GM12891 (cell line): Measurements from ENCODE around the gene FBLN2.

Source experiments
- PAX5 ChIP-seq: IDR thresholded peaks from 2 replicates; pipeline ENCODE4 v1.6.1; 2011; ENCODE audit warnings: low read length, moderate library complexity, mild to moderate bottlenecking; ENCODE audit not compliant: insufficient read depth, severe bottlenecking
- POLR2A ChIP-seq: IDR thresholded peaks from 2 replicates; pipeline ENCODE4 v1.6.1; 2011; ENCODE audit warnings: low read depth, low read length, control low read depth
- POLR2AphosphoS5 ChIP-seq: IDR thresholded peaks from 2 replicates; pipeline ENCODE4 v1.6.1; 2011; ENCODE audit warnings: low read depth, low read length, control low read depth
- POU2F2 ChIP-seq: IDR thresholded peaks from 2 replicates; pipeline ENCODE4 v1.6.1; 2011; ENCODE audit warnings: low read depth, mild to moderate bottlenecking, control low read depth, low read length, moderate library complexity
- SPI1 ChIP-seq: IDR thresholded peaks from 2 replicates; pipeline ENCODE4 v1.6.1; 2011; ENCODE audit warnings: low read depth, low read length, control low read depth
- TAF1 ChIP-seq: IDR thresholded peaks from 2 replicates; pipeline ENCODE4 v1.6.1; 2011; ENCODE audit warnings: low read depth, low read length, control low read depth

GRCh38 chr3:13657660-13658435 is 108.9 kb downstream of the FBLN2 start:
- TF ChIP-seq SPI1 (no peak), POU2F2 (no peak), TAF1 (no peak), POLR2A (no peak), POLR2AphosphoS5 (no peak), PAX5 (no peak)
